ENCODE results near the gene MYCN.
"Not testable (repeated sequence)": the region's sequence is repeated elsewhere in the genome, so short reads cannot be mapped to it uniquely, and the experiment has no call there.

MYCN gene

GRCh38 chr2:15907461-15908324 lies 32.7 kb upstream of the MYCN start:
- no peak for DNase-seq (ENCODE audit: low spot score)

DNA sequence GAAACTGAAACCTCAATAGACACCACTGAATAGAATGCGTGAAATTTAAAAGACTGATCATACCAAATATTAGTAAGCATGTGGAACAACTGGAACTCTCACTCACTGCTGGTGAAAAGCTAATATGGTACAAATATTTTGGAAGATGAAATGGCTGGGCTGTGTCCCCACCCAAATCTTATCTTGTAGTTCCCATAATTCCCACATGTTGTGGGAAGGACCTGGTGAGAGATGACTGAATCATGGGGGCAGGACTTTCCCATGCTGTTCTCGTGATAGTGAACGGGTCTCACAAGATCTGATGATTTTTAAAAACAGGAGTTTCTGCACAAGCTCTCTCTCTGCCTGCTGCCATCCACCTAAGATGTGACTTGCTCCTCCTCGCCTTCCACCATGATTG lies 32.0 kb upstream of the MYCN start:
- no peak for DNase-seq (ENCODE audit: low spot score)

DNA sequence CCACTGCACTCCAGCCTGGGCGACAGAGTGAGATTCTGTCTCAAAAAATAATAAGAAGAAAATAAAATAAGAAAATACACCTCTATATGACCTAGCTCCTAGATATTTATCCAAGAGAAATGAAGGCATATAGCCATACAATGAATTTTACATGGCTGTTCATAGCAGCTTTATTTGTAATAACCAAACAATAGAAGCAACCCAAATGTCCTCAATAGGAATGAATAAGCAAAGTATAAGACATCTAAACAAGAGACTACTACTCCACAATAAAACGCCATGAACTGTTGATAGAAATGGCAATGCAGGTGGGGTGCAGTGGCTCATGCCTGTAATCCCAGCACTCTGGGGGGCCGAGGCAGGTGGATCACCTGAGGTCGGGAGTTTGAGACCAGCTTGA lies 31.2 kb upstream of the MYCN start:
- DNase-seq (ENCODE audit: low spot score): no peak

- no peak for DNase-seq (ENCODE audit: low spot score)
These were observed 30.6 kb upstream of the MYCN start for GRCh38 chr2:15909736-15910135.

DNA sequence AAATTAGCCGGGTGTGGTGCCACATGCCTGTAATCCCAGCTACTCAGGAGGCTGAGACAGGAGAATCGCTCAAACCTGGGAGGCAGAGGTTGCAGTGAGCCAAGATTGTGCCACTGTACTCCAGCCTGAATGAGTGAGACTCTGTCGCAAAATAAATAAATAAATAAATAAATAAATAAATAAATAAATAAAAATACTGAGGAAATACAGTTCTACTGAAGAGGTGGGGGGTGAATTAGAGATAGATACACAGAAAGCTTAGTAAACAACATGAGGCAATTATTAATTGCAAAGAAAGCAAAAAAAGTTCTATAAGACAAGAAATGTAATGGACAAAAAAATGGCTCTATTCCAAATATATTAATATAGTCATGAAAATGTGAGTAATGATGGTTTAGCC lies 29.1 kb upstream of the MYCN start:
- DNase-seq (ENCODE audit: low spot score): not testable (repeated sequence)

DNA sequence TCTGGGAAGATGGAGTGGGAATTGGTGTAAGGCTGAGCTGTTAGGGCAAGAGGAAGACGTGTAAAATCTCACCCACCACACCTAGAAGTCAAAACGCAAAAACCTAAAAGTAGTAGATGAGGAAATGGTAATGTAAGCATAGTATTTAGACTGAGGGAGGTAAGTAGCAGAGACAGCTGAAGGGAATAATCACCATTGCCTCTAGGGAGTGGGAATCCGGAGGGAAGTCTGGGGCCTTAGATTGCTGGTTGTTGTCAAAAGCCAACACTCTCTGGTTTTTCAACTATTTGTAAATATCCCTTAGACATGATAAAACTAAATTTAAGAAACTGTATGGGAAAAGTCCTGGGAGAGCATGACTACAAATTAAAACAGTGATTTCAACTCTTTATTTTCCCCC lies 28.7 kb upstream of the MYCN start:
- no peak for DNase-seq (ENCODE audit: low spot score)

- DNase-seq (ENCODE audit: low spot score): peak; percentile 21
These were observed 28.1 kb upstream of the MYCN start for GRCh38 chr2:15912203-15912602.

- DNase-seq (ENCODE audit: low spot score): no peak
These were observed 27.2 kb upstream of the MYCN start for GRCh38 chr2:15913146-15913545.

- peak; percentile 4 for DNase-seq (ENCODE audit: low spot score)
These were observed 25.6 kb upstream of the MYCN start for GRCh38 chr2:15914596-15915385.

DNA sequence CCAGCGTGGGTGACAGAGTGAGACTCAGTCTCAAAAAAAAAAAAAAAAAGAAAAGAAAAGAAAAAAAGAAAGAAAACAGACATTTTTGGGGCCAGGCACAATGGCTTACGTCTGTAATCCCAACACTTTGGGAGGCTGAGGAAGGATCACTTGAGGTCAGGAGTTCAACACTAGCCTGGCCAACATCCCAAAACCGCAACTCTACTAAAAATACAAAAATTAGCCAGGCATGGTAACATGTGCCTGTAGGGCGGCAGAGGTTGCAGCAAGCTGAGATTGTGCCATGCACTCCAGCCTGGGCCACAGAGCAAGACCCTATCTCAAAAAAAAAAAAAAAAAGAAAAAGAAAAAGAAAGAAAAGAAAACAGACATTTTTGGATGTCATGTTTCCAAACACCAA lies 24.8 kb upstream of the MYCN start:
- DNase-seq (ENCODE audit: low spot score): not testable (repeated sequence)

DNA sequence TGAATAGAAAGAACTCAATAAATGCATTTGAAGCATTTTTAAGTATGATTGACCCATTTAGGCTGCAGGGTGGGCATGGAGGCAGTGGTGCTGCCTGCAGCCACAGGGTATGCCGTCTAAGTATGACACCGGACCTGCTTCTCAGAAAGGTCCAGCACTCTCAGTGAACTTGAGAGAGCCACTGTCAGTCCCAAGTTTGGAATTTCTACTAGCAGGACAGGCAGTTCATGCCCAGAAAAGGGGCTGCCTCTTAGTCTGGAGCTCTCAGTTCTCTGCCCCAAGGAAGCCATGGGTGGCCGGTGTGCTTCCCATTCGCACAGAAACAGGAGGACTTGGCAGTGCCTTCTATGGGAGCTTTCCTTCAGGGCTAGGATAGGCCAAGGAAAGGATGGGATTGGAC lies 24.0 kb upstream of the MYCN start:
- no peak for DNase-seq (ENCODE audit: low spot score)

- DNase-seq (ENCODE audit: low spot score): no peak
These were observed 21.5 kb upstream of the MYCN start for GRCh38 chr2:15918761-15919356.

GRCh38 chr2:15919716-15920434 lies 20.5 kb upstream of the MYCN start:
- no peak for DNase-seq (ENCODE audit: low spot score)

GRCh38 chr2:15920696-15921095 lies 19.7 kb upstream of the MYCN start:
- DNase-seq (ENCODE audit: low spot score): no peak

- no peak for DNase-seq (ENCODE audit: low spot score)
These were observed 16.8 kb upstream of the MYCN start for GRCh38 chr2:15923597-15923996.

DNA sequence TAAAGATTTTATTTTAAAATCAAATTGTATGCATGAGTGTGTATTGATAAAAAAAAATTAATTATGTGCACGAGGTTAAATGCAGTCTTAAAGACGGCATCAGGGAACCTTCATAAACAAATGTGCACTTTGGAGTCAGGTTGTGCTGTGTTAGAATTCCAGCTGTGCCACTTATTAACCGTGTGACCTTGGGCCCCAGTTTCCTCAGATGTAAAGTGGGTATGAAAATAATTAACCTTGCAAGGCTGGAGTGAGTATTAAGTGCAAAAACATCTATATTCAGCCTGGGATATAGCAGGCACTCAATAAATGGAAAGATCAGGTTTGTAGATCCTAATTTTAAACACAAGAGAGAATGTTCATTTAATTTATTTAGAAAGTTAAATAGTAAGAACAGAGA lies 14.5 kb upstream of the MYCN start:
- DNase-seq (ENCODE audit: low spot score): no peak

GRCh38 chr2:15926252-15926651 lies 14.1 kb upstream of the MYCN start:
- no peak for DNase-seq (ENCODE audit: low spot score)

DNA sequence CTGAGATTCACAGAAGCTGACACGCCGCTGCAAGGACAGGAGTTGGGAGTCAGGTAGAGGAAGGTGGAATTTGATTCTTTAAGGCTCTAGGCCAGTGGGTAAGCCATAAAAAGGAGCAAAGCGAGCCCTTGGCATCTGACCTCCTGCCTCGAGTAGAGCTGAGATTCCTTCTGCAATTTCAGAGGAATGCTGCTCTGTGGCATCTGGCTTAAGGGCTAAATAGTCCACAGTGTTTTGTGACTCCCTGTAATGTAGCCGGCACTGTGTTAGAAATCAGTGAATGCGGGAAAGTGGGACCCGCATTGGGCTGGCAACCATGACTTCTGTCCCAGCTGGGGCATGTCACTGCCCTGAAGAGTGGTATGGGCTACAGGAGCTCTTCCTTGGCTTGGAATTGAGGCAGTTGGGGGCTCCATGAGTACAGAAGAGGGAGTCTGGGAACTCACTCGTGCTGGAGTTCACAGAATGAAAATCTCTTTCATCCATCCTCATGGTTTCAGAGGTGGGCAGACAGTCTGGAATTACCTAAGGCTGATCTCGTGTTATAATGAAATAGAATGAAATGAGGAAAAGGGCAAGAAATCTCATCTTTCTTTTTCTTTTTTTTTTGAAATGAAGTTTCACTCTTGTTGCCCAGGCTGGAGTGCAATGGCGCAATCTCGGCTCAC lies 12.7 kb upstream of the MYCN start:
- DNase-seq (ENCODE audit: low spot score): no peak

DNA sequence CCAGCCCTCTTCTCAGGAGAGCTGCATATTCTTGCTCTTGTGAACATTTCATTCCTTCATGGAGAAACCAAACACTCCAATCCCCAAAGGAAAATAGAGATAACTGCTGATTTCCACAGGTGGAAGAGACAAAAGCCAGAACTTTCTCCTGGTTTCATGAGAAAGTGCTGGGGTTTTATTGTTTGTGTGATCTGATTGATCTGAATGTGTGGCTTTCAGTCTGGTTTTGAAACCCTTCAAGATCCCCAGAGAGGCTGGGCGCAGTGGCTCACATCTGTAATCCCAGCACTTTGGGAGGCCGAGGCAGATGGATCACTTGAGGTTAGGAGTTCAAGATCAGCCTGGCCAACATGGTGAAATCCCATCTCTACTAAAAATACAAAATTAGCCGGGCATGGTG lies 11.3 kb upstream of the MYCN start:
- not testable (repeated sequence) for DNase-seq (ENCODE audit: low spot score)

DNA sequence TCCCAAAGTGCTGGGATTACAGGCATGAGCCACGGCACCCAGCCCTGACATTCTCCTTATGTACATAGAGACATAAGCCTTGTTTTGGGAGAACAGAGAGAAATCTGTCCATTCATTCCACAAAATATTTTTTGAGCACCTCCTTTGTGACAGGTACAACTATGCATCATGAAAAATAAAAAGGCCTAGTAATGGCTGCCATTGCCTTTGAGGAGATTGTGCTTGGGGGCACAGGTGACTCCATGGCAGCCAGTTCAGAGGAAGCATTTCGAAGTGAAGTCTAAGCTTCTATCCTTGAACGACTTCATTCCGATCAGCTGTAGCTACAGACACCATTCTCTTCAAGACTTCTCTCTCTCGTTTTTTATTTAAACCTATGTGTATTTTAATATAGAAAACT lies 10.5 kb upstream of the MYCN start:
- no peak for DNase-seq (ENCODE audit: low spot score)

- no peak for DNase-seq (ENCODE audit: low spot score)
These were observed 9.6 kb upstream of the MYCN start for GRCh38 chr2:15930589-15931318.
